DMS 273 (cell line): ENCODE data around the gene SLC4A1AP.

ENCODE experiments used
- DNase-seq: peaks from one replicate; lab custom pipeline; 2025; ENCODE audit not compliant: unreplicated experiment; lab: John Stamatoyannopoulos, UW

The SLC4A1AP gene

DNA sequence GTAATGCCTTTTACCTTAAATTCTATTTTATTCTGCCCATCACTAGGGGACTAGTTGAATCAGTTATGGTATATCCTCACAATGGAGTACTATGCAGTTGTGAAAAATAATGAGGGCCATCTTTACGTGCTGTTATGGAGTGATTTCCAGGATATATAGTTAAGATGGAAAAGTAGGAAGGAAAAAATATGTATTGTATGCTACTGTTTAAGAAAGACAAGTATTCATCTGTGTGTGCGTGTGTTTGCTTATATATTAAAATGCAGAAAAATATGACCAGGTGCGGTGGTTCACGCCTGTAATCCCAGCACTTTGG lies 75.3 kb downstream of the SLC4A1AP start:
- DNase-seq, result no peak

DNA sequence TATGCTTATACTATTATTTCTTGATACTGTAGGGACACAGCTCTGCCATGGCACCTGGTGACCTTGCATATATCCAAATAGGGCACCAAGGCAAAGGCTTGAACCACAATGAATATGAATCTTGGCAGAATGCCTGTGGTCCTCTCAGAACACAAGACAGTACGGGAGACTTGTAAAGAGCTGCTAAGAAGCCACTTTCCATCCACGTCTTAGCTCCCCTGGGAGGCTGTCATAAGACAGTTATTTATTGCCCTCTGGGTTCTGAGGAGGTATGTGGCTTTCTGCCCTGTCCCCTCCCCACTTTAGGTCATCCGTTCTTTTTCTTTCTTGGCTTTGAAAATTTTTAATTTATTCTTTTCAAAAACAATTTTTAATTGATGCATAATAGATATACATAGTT lies 78.0 kb downstream of the SLC4A1AP start:
- DNase-seq, result no peak

GRCh38 chr2:27742571-27742970 lies 78.9 kb downstream of the SLC4A1AP start:
- no peak for DNase-seq
